ENCODE measurements around the gene DGUOK. TPM values are rescaled to one million over a fixed set of nuclear protein-coding genes. Genes with fewer than 3 reads are reported as not detected.

The DGUOK gene
- total and polyA plus RNA-seq, 2 experiments from 2014 or later, result 68.0 to 116 TPM

GRCh38 chr2:73963385-73964120 lies 36.9 kb downstream of the DGUOK start:
- Histone ChIP-seq H4K20me1 (ENCODE audit: insufficient read depth, poor library complexity, severe bottlenecking) (no peaks in the 10 kb centered on the region), H3K4me3 (no peak overlapping the region), H3K9me3 (ENCODE audit: low read depth) (no peaks in the 10 kb centered on the region), H3K4me2 (no peak overlapping the region), H3K79me2 (no peaks in the 10 kb centered on the region), H3K4me1 (ENCODE audit: insufficient read depth) (no peaks in the 10 kb centered on the region), H3K9me2 (replicated peaks; ENCODE audit: insufficient read depth) (no peaks in the 10 kb centered on the region), H3K36me3 (replicated peaks; ENCODE audit: insufficient read depth, low read depth) (no peaks in the 10 kb centered on the region), H3K27me3 (no peaks in the 10 kb centered on the region), H3K27ac (peak overlapping the region; percentile 4), H2AFZ (no peak overlapping the region)
- WGBS (ENCODE audit: low lambda C conversion rate, missing lambda C conversion rate), result 83% methylated on average over 13 of the region's 13 CpGs
- no peak for TF ChIP-seq CTCF (IDR thresholded peaks at IDR 0.05; ENCODE audit: poor library complexity)
- TF ChIP-seq EZH2phosphoT487 (IDR thresholded peaks at IDR 0.05; ENCODE audit: low read depth, severe bottlenecking, unreplicated experiment), result no peak
- no peak for TF ChIP-seq EZH2 (IDR thresholded peaks at IDR 0.05; ENCODE audit: borderline replicate concordance)
- no peak for DNase-seq (ENCODE audit: low spot score)

- H2AFZ ChIP-seq, result no peak overlapping the region
- 90% methylated on average over 2 of the region's 2 CpGs for WGBS (ENCODE audit: low lambda C conversion rate, missing lambda C conversion rate)
- TF ChIP-seq CTCF (IDR thresholded peaks at IDR 0.05; ENCODE audit: poor library complexity) (no peak), EZH2phosphoT487 (IDR thresholded peaks at IDR 0.05; ENCODE audit: low read depth, severe bottlenecking, unreplicated experiment) (no peak), EZH2 (IDR thresholded peaks at IDR 0.05; ENCODE audit: borderline replicate concordance) (no peak)
- H3K4me2 ChIP-seq, result no peak overlapping the region
- no peaks in the 10 kb centered on the region for H3K9me3 ChIP-seq (ENCODE audit: low read depth)
- H3K27ac ChIP-seq, result peak overlapping the region; percentile 4
- H3K9me2 ChIP-seq (replicated peaks; ENCODE audit: insufficient read depth), result no peaks in the 10 kb centered on the region
- H3K4me1 ChIP-seq (ENCODE audit: insufficient read depth), result no peaks in the 10 kb centered on the region
- no peaks in the 10 kb centered on the region for H3K36me3 ChIP-seq (replicated peaks; ENCODE audit: insufficient read depth, low read depth)
- no peaks in the 10 kb centered on the region for H3K79me2 ChIP-seq
- no peaks in the 10 kb centered on the region for H3K27me3 ChIP-seq
- no peak for DNase-seq (ENCODE audit: low spot score)
- no peaks in the 10 kb centered on the region for H4K20me1 ChIP-seq (ENCODE audit: insufficient read depth, poor library complexity, severe bottlenecking)
- no peak overlapping the region for H3K4me3 ChIP-seq
Observed at GRCh38 chr2:73964223-73964622, 37.5 kb downstream of the DGUOK start.

GRCh38 chr2:73965053-73965452 lies 38.4 kb downstream of the DGUOK start:
- H2AFZ ChIP-seq, result no peak overlapping the region
- no peaks in the 10 kb centered on the region for H3K4me1 ChIP-seq (ENCODE audit: insufficient read depth)
- TF ChIP-seq EZH2phosphoT487 (IDR thresholded peaks at IDR 0.05; ENCODE audit: low read depth, severe bottlenecking, unreplicated experiment) (no peak), CTCF (IDR thresholded peaks at IDR 0.05; ENCODE audit: poor library complexity) (no peak), EZH2 (IDR thresholded peaks at IDR 0.05; ENCODE audit: borderline replicate concordance) (no peak)
- H3K4me3 ChIP-seq, result no peak overlapping the region
- H3K9me2 ChIP-seq (replicated peaks; ENCODE audit: insufficient read depth), result no peaks in the 10 kb centered on the region
- H3K4me2 ChIP-seq, result no peak overlapping the region
- H4K20me1 ChIP-seq (ENCODE audit: insufficient read depth, poor library complexity, severe bottlenecking), result no peaks in the 10 kb centered on the region
- DNase-seq (ENCODE audit: low spot score), result no peak
- no peaks in the 10 kb centered on the region for H3K36me3 ChIP-seq (replicated peaks; ENCODE audit: insufficient read depth, low read depth)
- H3K9me3 ChIP-seq (ENCODE audit: low read depth), result no peaks in the 10 kb centered on the region
- H3K27me3 ChIP-seq, result no peaks in the 10 kb centered on the region
- 96% methylated on average over 3 of the region's 3 CpGs for WGBS (ENCODE audit: low lambda C conversion rate, missing lambda C conversion rate)
- no peak overlapping the region for H3K27ac ChIP-seq
- H3K79me2 ChIP-seq, result no peaks in the 10 kb centered on the region

Measured in hepatocyte (in vitro differentiated cells).